ENCODE results near the gene NFIL3.
"Not testable (repeated sequence)": the region's sequence is repeated elsewhere in the genome, so short reads cannot be mapped to it uniquely, and the experiment has no call there.

The NFIL3 gene

DNA sequence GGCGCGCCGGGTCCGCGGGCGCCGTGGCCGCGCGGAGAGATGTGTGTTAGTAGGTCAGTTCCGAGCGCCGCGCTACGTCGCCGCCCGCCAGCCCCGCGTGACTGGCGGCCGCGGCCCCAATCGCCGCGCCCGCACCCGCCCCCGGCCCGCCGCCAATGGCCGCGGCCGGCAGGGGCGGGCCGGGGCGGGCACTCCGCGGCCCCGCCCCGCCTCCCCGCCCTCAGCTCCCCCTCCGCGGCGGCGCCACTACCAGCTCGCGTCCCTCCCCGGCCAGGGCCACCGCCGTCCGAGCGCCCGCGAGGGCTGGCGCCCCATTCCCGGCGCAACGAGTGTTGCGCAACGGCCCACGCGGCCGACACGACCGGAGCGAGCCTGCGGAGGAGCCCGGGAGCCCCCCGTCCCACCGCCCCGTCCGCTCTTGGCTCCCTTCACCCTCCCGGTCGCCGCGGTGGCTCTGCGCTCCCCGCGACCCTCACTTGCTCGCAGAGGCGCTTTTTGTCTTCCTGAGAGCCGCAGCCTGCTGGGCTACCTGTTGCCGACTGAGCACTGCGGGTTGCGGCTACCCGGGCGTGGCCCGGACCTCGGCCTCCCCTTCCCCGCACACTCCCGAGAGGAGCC lies at the start of gene NFIL3:
TSS of gene NFIL3 (minus strand) at position 48 of the 618 bp plus-strand sequence. CDS start 13,098 bp downstream, outside the sequence.
- DNase-seq: peak; percentile 84

- DNase-seq: not testable (repeated sequence)
These were observed 47.9 kb upstream of the NFIL3 start for GRCh38 chr9:91471524-91471923.

DNA sequence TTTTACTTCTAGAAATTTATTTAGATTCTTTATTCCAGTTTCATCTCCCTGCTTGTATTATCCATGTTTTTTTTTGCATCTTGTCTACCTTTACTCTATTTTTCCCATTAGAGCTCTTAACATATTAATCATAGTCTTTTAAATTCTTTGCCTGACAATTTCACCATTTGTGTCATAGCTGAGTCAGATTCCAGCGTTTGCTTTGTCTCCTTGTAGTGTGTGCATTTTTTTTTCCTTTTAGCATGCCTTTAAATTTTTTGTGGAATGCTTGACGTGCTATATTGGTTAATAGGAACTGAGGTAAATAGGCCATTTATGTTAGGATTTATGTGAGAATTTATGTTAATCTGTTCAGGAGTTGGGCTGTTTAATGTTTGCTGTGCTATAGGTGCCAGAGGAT lies 41.8 kb upstream of the NFIL3 start:
- no peak for DNase-seq

DNA sequence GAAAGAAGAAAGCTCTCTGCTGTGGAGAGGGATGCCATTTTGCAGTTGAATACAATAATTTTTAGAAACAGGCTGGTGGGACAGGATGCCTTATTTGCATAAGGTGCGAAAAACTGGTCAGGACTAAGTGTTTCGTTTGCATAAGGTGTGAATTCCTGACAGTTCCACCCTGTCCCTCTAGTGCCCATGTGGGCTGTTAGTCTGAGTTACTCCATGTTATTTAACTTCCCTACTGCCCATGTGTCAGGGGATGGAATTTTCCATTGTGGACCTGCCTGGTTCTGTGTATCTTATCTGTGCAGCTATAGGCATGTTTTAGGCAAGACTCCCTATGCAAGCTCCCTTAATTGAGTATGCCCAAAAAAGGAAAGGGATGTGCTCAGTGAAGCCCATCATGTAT lies 35.3 kb upstream of the NFIL3 start:
- no peak for DNase-seq

GRCh38 chr9:91452844-91453243 lies 29.2 kb upstream of the NFIL3 start:
- DNase-seq: no peak

DNA sequence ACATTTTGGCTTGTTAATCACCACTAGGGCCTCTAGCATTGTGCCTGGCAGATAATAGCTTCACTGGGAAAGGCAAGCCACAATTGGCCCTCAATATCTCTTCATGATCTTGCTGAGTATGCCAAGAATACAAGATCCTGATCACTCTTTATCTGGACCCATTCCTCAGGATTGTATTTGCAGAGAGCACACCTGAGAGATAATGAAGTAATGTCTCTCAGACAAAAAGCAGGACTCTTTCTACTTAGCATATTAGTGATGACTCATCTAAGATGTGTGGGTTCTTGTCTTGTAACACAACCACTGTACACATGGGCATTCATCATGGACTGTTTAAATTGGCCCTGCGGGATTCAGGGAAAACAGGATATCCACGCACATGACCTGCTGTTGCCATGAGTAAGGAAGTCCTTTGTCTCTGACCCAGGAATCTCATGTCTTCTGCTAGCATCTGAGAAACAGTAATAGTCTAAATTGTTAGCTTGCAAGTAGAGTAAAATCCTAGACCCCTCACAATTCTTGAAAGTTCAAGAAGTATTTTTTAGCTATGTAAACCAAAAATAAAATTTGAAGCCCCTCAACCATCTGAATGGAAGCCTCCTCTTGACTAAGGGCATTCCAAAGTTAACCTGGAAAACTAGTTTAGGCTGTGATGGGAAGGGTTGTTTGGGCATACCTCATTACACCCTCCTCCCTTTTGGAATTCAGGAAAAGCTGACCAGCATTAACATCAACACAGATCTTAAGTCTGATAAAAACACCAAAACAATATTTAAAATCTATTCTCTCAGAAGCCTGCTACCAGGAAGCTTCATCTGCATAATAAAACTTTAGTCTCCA lies 28.0 kb upstream of the NFIL3 start:
- no peak for DNase-seq

DNA sequence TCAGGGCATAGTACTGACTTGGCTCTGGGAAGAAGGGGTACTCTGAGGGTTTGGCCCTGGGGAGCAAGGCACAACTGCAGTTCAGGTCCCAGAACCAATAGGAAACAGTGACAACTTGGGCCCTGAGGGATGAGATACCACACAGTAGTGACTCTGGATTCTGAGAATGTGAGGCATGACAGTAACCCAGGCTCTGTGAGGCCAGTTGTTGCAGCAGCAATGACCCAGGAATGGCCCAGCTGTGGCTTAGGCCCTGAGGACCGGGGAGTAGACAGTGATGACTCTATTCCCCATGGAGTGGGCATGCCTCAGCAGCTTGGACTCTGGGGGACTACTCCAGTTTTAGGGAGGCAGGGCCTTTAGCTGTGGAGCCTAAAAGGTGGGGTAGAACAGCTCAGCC lies 21.5 kb upstream of the NFIL3 start:
- no peak for DNase-seq

GRCh38 chr9:91443994-91444392 lies 20.4 kb upstream of the NFIL3 start:
- no peak for DNase-seq

DNA sequence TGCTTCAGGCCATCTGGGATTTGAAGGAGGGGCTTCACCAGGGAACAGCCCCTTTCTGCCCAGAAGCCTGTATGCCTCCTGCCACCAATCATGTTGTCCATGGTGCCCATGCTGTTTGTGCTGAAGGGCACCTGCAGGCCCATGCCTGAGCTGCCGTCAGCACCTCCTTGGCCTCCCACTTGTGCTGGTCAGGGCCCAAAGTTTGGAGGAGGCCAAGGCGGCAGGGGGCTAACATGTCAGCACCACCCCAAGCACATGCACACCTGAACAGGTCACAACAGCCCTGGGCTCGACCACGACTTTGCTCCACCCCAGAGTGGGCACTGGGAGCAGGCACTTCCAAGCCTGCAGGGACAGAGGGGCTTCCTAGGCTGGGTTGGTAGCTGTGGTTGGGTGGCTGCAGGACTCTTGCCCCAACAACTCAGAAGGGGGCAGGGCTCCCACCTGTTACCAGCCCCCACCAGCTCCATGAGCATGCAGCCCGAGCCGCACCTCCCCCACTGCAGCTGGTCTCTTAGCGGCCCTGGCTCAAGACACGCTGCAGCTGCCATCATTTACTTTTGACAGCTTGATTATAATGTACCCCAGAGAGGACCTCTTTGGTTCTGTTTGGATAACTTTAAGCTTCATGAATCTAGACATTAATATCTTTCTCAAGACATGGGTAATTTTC lies 19.8 kb upstream of the NFIL3 start:
- no peak for DNase-seq

- DNase-seq: no peak
These were observed 13.2 kb upstream of the NFIL3 start for GRCh38 chr9:91436841-91437240.

- peak; percentile 72 for DNase-seq
These were observed 9.5 kb upstream of the NFIL3 start for GRCh38 chr9:91433180-91433579.

GRCh38 chr9:91431485-91431884 lies 7.9 kb upstream of the NFIL3 start:
- DNase-seq: no peak

DNA sequence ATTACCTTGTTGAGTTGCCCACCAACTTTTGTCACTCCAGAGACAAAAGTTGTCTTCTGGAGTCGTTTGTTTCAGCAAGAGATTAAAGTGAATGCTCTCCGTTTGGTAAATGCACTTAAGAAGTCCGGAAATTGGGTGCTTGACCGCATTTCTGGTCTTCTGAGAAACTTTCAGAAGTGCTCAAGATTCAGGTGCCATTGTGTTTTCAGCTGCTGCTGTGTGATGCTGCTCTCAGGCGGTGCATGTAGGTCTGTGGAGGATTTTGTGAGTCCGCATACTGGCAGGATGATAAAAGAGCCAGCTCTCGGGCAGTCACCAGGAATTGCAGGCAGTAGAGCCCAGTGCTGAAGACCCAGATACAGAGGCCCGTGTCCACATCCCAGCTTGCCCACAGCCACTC lies 5.9 kb upstream of the NFIL3 start:
- DNase-seq: no peak

- no peak for DNase-seq
These were observed 5.3 kb upstream of the NFIL3 start for GRCh38 chr9:91428927-91429351.

- DNase-seq: no peak
These were observed 4.8 kb upstream of the NFIL3 start for GRCh38 chr9:91428436-91428835.

- no peak for DNase-seq
These were observed 4.2 kb upstream of the NFIL3 start for GRCh38 chr9:91427873-91428272.

DNA sequence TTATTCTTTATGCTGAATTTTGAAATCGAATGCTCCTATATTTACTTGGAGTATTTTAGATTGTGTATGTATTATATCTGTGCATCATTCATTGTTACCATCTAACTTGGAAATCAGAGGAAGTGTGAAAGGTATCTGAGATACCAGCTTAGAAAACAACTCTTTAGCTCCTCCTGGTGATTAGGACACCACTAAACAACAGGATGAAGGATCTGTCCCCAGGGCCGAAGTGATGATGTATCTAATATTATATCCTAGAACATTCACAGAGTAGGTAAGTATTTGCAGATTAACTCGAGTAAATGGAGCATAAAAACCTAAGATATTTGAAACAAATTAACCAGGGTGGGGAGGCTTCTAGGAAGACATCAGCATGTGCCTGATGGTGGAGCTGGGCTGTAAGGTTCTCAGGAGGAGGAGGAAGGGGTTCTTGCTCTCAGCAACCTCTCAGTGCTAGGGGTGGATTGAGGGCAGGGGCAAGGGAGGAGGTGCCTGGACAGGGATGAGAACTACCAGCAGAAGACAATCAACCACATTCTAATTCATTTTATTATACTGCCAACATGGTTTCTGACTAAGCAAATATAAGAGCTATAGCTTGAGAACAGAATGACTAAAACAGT lies 2.6 kb upstream of the NFIL3 start:
- peak; percentile 58 for DNase-seq

- DNase-seq: peak; percentile 53
These were observed 1.6 kb upstream of the NFIL3 start for GRCh38 chr9:91425271-91425670.

- DNase-seq: peak; percentile 68
These were observed 958 bp upstream of the NFIL3 start for GRCh38 chr9:91424403-91425176.

DNA sequence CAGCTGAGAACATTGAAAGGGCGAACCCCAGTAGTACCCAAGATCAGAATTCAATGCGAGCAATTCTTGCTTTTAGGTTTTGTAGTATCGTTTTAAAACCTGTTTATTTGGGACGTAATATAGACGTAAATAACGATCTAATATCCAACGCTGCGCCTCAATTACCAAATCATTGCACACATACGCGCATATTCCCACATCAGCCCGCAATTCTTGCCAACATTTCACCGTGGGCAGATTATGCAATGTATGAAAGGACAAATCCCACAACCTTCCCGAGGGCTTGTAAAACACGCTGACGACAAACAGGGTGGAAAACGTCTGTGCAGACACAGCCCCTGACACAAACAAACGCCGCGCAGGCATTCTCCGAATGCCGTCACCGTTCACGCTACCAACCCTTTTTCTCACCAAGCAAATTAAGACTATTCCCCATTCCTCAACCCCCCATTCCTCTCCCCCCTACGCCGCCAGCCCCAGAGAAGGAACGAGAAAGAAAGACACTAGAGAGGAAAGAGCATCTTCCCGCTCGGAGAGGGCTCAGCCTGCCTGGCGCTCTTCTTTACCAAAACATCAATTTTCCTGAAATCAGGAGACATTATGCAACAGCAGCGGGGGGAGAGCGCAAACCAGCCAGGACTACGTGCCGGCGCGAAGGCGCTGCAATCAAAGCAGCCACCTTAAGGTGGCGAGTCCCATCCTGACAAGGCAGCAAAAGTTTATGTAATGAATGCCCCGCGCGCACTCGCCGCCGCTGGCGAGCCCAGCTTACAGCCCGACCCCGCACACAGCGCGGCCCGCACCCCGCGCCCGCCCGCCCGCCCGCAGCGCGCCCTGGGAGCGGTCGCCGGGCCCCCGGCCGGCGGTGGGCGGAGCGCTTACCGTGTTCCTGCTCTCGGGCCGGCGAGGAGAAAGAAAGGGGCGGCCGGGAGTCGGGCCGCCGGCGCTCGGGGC lies 597 bp downstream of the NFIL3 start:
- DNase-seq: peak; percentile 69

Measured in activated CD4-positive, alpha-beta T cell treated with anti-CD3 and anti-CD28 coated beads, Interleukin-2, Interleukin-6, amounts not matched to agents 100 ng/mL and 50 ng/mL, durations not matched to agents 16 hours and 8 hours (primary cell).